ENCODE results near the gene ZRANB3.

ZRANB3 gene

DNA sequence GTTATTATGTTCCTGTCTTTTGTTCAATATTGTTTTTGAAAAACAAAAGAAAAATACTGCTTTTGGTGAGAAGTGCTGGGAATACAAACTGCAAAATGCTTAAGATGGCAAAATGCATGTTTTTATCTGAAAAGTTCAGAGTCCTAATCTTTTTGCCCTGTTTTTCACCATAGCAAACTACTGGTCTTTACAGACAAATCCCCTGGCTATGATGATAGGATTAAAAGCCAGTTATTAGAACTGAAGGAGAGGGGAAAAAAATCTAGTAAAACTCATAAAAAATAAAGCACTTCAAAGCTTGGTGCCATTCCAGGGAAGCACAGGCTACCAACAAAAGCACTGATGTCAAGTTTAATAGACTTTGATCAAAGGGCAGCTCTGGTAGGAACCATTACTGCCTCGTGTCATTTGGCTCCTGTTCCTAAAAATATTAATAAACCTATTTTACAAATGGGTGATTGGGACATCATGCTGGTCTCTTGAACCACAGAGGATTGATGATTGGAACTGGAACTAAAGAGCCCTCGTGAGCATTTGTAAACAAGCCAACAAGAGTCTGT, 284.2 kb downstream of the ZRANB3 start:
- DNase-seq = no peak

DNA sequence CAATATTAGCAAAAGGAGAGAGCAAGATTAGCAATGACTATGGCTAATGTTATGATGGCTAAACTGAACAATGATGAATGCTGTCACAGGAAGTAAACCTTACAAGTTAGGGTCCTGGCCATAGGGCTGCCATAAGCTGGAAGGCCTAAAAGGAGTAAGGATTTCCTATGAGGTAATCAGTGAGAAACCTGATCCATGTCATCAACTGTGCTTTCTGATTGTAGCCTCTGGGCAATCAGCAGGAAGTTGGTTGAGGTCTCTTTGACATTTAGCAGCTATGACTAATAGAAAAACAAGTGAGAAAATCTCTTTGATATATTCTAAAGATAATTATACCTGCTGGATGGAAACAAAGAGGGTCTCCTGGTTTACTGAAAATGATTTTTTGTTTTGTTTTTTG, 285.9 kb downstream of the ZRANB3 start:
- DNase-seq = no peak

GRCh38 chr2:135238651-135239050, 292.4 kb downstream of the ZRANB3 start:
- DNase-seq = no peak

GRCh38 chr2:135230150-135230549, 300.9 kb downstream of the ZRANB3 start:
- DNase-seq = no peak

DNA sequence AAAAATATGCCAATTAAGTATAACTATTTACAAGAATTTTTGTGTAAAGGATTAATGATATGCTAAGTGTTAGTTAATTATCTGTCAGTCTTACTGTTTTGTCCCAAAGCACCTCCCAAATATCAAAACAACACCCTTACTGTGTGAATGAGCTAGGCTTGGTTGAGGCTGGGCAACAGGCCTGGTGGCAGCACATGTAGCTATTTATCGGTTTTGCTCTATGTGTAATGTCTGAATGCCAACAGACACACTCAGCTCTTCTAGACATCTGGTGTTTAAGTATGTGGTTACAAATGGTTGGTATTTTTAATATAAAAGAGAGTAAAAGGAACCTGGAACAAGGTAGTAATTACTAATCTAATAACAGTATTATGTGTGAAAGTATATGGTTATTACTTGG, 303.6 kb downstream of the ZRANB3 start:
- no peak for DNase-seq

DNA sequence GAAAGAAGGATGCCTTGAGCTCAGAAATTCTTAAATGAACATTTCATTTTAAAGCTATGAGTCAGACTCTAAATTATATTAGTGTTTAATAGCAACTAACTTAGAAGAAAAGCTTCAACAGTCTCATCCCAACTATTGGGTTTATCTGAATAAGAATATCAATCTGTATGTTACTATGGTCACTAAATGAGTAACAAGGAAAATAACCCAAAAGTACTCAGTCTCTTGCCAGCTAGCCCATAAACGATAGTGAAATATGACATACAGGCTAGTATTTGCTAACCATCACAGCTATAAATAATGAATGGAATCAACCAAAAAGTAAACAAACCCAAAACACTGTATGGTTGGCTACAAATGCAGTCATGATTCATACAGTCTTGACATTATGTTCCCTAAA, 304.1 kb downstream of the ZRANB3 start:
- DNase-seq = no peak

- DNase-seq = no peak
Measured at GRCh38 chr2:135225781-135226180, 305.2 kb downstream of the ZRANB3 start.

DNA sequence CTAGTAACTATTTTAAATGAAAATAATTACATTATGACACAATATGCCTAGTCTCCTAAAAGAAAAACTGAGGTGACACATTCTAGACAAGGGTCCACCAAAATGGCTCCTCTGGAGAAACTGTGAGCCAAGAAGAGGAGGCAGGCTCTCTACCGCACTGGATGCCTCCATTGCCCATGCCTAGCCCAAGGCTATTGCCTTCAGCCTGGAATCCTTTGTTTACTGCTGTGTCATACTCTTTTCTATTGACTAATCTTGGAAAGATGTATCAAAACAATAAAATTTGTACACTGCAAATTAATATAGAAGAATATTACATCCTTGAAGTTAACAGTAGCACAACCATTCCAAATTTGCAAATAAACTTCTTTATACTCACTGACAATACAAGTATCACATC, 311.8 kb downstream of the ZRANB3 start:
- DNase-seq = no peak

GRCh38 chr2:135218426-135218825, 312.6 kb downstream of the ZRANB3 start:
- DNase-seq = no peak

GRCh38 chr2:135212757-135213156, 318.3 kb downstream of the ZRANB3 start:
- DNase-seq = no peak

- DNase-seq = no peak
Measured at GRCh38 chr2:135208016-135208415, 323.0 kb downstream of the ZRANB3 start.

DNA sequence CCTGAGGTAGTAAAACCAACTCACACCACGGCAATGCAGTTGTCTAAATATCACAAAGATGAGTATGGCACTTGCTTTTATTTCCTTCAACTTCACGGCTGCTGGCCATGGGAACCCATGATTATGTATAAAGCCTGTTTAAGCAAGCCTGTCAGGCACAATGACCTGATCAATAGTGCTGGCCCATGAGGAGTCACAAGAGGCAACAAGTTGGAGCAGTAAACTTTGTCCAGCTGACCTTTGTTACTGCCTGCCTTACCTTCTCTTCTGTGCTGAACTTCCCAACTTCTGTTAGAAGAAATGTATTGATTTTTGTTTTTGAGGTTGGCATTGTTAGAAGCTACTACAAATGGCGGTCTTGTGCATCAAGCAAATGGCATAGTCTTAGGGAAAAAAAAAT, 327.1 kb downstream of the ZRANB3 start:
- no peak for DNase-seq

GRCh38 chr2:135202751-135203150, 328.3 kb downstream of the ZRANB3 start:
- DNase-seq = no peak

GRCh38 chr2:135198481-135198880, 332.5 kb downstream of the ZRANB3 start:
- no peak for DNase-seq

DNA sequence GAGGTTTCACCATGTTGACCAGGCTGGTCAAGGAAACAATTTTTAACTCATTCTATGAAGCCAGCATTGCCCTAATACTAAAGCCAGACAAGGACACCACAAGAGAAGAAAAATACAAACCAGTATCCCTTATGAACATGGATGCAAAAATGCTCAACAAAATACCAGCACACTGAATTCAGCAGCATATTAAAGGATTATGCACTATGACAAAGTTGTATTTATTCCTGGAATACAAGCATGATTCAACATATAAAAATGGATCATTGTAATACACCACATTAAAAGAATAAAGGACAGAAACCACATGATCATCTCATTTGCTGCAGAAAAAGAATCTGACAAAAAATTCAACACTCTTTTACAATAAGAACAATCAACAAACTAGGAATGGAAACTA, 340.2 kb downstream of the ZRANB3 start:
- DNase-seq = no peak

DNA sequence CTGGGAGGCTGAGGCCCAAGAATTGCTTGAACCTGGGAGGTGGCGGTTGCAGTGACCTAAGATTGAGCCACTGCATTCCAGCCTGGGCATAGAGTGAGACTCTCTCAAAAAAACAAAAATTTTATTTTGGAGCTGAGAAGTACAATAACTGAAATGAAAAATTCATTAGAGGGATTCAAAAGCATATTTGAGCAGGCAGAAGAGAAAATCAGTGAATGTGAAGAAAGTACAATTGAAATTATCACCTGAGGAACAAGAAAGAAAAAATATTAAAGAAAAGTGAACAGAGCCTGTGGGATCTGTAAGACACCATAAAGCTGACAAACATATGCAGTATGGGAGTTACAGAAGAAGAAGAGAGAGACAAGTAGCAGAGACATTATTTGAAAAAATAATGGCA, 341.9 kb downstream of the ZRANB3 start:
- DNase-seq = no peak

- DNase-seq = no peak
Measured at GRCh38 chr2:135187270-135187669, 343.7 kb downstream of the ZRANB3 start.

DNA sequence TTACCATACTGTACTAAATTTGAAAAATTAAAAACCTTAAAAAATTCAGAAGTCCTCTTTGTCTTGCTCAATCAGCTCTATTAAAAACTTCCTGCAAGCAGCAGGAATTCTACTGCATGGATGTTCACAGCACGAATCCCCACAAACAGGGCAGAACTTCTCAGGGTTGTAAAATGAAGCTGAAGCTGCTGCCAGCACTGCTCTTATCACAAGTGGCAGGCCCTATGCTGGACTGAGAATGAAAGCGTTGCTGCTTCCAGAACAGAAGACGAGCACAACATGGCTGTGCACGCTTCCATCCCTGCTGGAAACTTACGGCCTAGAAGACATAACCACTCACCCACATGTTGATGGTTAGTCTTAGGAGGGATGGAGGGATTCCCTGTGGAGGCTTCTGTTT, 345.0 kb downstream of the ZRANB3 start:
- no peak for DNase-seq

DNA sequence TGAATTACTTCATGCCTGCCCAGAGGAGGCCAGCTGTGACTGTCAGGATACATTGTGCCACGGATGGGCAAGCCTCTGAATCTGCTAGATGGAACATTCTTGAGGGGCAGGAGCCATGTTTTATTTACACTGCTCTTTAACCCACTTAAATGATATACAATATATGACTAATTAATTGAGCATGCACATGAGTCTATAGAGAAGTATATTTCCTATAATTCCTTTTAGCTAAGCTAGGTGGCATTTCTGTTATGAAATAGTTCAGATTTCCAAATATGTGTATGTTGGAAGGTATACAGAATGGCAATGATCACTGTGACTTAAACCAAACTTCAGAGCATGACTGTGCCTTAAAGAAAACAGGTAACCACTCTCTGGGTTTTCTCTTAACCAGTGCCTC, 347.2 kb downstream of the ZRANB3 start:
- DNase-seq = no peak

DNA sequence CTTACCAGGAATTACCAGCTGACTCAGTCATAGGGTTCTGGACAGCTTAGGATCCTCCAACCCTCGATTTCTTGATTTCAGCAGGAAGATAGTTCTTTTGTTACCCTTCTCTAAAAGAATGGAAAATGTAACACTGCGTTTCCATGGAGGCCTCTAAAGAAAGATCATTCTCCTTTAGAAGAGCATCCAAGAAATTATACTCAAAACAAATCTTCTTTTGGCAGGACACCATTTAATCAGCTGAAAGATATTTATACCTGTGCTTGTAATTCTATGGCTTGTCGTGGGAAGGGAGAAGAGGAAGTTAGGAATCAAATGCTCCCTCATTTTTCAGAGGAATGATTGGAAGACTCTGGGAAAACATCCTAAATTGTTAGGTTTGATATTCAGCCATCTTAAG, 348.4 kb downstream of the ZRANB3 start:
- no peak for DNase-seq

DNA sequence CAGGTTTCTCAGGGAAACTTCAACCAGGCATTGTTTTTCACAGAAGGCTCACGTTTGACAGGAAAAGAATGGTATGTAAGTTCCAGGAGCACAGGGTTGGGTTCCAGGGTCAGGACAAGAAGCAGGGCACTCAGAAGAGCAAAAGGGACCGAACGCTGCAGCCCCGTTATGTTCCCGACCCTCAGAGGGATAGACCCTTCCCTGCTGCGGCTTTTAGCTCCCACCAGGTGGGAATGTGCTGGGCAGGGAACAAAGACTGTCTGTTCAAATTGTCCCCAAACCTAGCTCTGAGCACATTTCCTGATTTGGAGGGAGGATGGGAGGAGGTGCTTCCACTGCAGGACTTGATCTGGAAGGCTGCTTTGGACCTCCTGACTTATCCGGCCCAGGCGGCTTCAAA, 348.8 kb downstream of the ZRANB3 start:
- DNase-seq = no peak

DNA sequence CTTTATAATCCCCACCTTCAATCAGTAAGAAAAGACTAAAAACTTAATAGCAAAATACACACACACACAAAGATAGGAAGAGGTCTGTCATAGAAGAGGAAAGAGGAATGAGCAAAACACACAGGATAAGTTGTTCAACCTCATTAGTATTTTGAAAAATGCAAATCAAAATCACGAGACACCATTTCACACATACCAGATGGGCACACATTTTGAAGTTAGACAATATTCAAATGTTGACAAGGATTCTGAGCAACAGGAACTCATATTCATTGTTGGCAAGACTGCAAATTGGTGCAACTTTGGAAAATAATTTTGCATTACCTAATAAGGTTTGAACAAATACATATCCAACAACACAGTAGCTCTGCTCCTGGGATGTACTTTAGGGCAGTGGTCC, 351.3 kb downstream of the ZRANB3 start:
- DNase-seq = no peak

DNA sequence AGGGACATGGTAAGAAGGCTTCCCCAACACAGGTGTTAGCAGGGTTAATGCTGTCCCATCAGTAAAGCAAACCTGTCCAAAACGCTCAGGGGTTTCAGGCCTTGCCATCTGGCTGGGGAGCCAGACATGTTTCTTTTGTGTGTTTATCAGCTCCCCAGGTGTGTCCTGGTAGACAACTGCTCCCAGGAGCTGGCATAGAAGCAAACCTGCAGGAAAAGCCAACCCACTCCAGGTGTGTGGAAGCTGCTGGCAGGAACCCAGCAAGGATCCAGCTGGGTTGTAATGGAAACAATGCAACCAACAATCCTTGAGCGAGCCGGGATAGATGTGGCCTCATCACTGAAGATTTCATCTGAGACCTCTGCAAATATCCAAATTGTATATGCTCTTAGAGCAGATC, 355.8 kb downstream of the ZRANB3 start:
- DNase-seq = no peak

DNA sequence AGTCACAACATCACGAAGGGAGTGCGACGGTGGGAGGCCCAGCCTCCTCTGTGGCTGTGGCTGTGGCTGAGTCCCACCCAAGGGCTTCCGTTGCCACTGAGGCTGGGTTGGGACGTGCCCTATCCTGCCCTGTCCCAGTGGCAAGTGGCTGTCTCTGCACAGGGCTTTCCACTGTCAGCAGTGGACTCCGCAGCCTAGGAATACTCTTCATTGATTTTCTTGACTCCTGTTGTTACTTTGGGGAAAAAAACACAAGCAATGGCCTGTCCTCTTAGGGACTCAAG, 356.3 kb downstream of the ZRANB3 start:
- DNase-seq = no peak

- no peak for DNase-seq
Measured at GRCh38 chr2:135174049-135174809, 356.8 kb downstream of the ZRANB3 start.
